ENCODE data around the gene TMEM258.

Gene TMEM258

GRCh38 chr11:61814958-61815789, 22.8 kb upstream of the TMEM258 start:
- POLR2A ChIA-PET (ENCODE audit: low non-redundant PET) = interaction anchor here (0.5 to 1.2 kb wide), 4 partner anchors 16 to 957 kb away, joined by 4 to 17 read pairs (median 6); partner anchors contain the start of gene TMEM258
- H3K27ac ChIP-seq = peak overlapping the region; percentile 97

GRCh38 chr11:61814247-61814957, 22.0 kb upstream of the TMEM258 start:
- no peak for DNase-seq (ENCODE audit: low spot score)
- peak overlapping the region; percentile 97 for H3K27ac ChIP-seq
- ChIA-PET POLR2A (ENCODE audit: low non-redundant PET) (interaction anchor here (0.9 kb wide), 1 partner anchor 15 kb away, joined by 17 read pairs; no protein-coding TSS in a partner anchor), CTCF (interaction anchor here (1.2 to 1.7 kb wide), 3 partner anchors 15 to 84 kb away, joined by 3 to 5 read pairs (median 4); no protein-coding TSS in a partner anchor)
- TF ChIP-seq CTCF (conservative IDR thresholded peaks at IDR 0.05; ENCODE audit: low read depth) = no peak

More at GRCh38 chr11:61814958-61815789, 22.8 kb upstream of the TMEM258 start:
- CTCF ChIA-PET = interaction anchor here (0.6 to 1.7 kb wide), 4 partner anchors 14 to 817 kb away, joined by 3 to 5 read pairs (median 4); no protein-coding TSS in a partner anchor
- no peak for TF ChIP-seq CTCF (conservative IDR thresholded peaks at IDR 0.05; ENCODE audit: low read depth)
- peak; percentile 87 for DNase-seq (ENCODE audit: low spot score)

- no peak for DNase-seq (ENCODE audit: low spot score)
- ChIA-PET POLR2A (ENCODE audit: low non-redundant PET) (no interaction called here), CTCF (no interaction called here)
- TF ChIP-seq CTCF (conservative IDR thresholded peaks at IDR 0.05; ENCODE audit: low read depth) = no peak
- peak overlapping the region; percentile 97 for H3K27ac ChIP-seq
Observed at GRCh38 chr11:61812736-61813411, 20.5 kb upstream of the TMEM258 start.

GRCh38 chr11:61811831-61812230, 19.4 kb upstream of the TMEM258 start:
- no peak for DNase-seq (ENCODE audit: low spot score)
- POLR2A ChIA-PET (ENCODE audit: low non-redundant PET) = no interaction called here
- TF ChIP-seq CTCF (conservative IDR thresholded peaks at IDR 0.05; ENCODE audit: low read depth) = no peak
- CTCF ChIA-PET = interaction anchor here (0.6 kb wide), 1 partner anchor 86 kb away, joined by 7 read pairs; no protein-coding TSS in a partner anchor
- H3K27ac ChIP-seq = peak overlapping the region; percentile 97

- TF ChIP-seq CTCF (conservative IDR thresholded peaks at IDR 0.05; ENCODE audit: low read depth) = no peak
- no peak for DNase-seq (ENCODE audit: low spot score)
- ChIA-PET CTCF (no interaction called here), POLR2A (ENCODE audit: low non-redundant PET) (no interaction called here)
- peak overlapping the region; percentile 97 for H3K27ac ChIP-seq
Observed at GRCh38 chr11:61810671-61811175, 18.3 kb upstream of the TMEM258 start.

All from RWPE1 (cell line).